Left kidney (tissue), 8 donors: ENCODE data around the gene ACTN1. TPM values are rescaled to one million over a fixed set of nuclear protein-coding genes. Genes with fewer than 3 reads are reported as not detected.
"Not testable (repeated sequence)": the region's sequence is repeated elsewhere in the genome, so short reads cannot be mapped to it uniquely, and the experiment has no call there.

ENCODE experiments used
- DNase-seq: peaks from one replicate; pipeline ENCODE4 v3.0.0-alpha.2; 2013
- long read RNA-seq, 8 donors: transcript quantifications; one replicate each; lab custom pipeline, GENCODE V29; 2026
- polyA plus RNA-seq: library from polyadenylated mRNA; unstranded; fragments of 120-200 nt; gene quantifications from one replicate; pipeline ENCODE4 v1.2.1, GENCODE V29; 2013; ENCODE audit not compliant: insufficient read length

The ACTN1 gene
- 73.0 TPM for polyA plus RNA-seq
- long read RNA-seq, donor 1, transcript ACTN1-201 (21 exons, 3,779 nt) = major isoform, 11 of 18 reads
- long read RNA-seq, donor 1, transcript ACTN1-211 (2 exons, 2,636 nt) = minor isoform, 6 of 18 reads
- long read RNA-seq, donor 1, partial matches to known transcripts = 0 of 18 reads
- long read RNA-seq, donor 1, other reads (novel, unspliced or antisense) = 0 of 18 reads
- long read RNA-seq, donor 2, transcript ACTN1-211 (2 exons, 2,636 nt) = major isoform, 8 of 15 reads
- long read RNA-seq, donor 2, partial matches to known transcripts = 0 of 15 reads
- long read RNA-seq, donor 2, other reads (novel, unspliced or antisense) = 0 of 15 reads
- long read RNA-seq, donor 3, transcript ACTN1-201 (21 exons, 3,779 nt) = major isoform, 10 of 14 reads
- long read RNA-seq, donor 3, partial matches to known transcripts = 0 of 14 reads
- long read RNA-seq, donor 3, other reads (novel, unspliced or antisense) = 0 of 14 reads
- long read RNA-seq, donor 4, partial matches to known transcripts = 0 of 1 reads
- long read RNA-seq, donor 4, other reads (novel, unspliced or antisense) = 0 of 1 reads
- long read RNA-seq, donor 5, full-length matches to known transcripts = 9 of 9 reads
- long read RNA-seq, donor 5, partial matches to known transcripts = 0 of 9 reads
- long read RNA-seq, donor 5, other reads (novel, unspliced or antisense) = 0 of 9 reads
- long read RNA-seq, donor 6, full-length matches to known transcripts = 11 of 11 reads
- long read RNA-seq, donor 6, partial matches to known transcripts = 0 of 11 reads
- long read RNA-seq, donor 6, other reads (novel, unspliced or antisense) = 0 of 11 reads
- long read RNA-seq, donor 7, transcript ACTN1-211 (2 exons, 2,636 nt) = minor isoform, 6 of 21 reads
- long read RNA-seq, donor 7, transcript ACTN1-201 (21 exons, 3,779 nt) = major isoform, 14 of 21 reads
- long read RNA-seq, donor 7, partial matches to known transcripts = 0 of 21 reads
- long read RNA-seq, donor 7, other reads (novel, unspliced or antisense) = 0 of 21 reads
- long read RNA-seq, donor 8, partial matches to known transcripts = 0 of 3 reads
- long read RNA-seq, donor 8, other reads (novel, unspliced or antisense) = 0 of 3 reads

DNA sequence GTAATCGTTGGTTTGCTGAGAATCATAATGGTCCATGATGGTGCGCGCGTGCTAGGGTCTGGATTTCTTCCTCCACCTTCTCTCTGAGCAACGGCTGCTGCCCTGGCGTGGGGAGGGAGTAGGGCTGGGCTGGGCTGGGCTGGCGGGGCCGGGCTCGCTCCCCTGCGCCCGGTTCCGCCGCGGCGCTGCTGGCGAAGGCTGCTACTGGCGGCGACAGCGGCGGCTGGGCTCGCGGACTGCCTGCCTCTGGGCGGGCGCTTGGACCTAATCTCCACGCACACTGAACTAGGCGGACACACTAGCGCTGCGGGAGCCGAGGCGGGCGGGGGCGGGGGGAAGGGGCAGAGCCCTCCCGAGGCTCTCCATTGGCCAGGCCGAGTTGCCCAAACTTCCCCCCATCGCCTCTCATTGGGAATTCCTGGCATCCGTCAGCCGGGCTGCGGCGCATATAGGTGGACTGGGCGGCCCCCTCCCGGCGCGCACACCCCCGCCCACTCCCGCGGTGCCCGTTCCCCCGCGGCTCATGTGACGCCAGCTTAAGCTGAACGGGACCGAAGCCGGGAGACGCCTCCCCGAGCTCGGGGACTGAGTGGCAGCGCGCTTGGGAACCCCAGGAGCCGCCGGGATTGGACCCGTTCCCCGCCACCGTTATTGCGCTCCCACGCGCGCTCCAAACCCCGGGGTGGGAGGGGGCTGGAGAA is at the start of gene ACTN1:
ACTN1 (minus strand) TSS at position 282 of the 701 bp plus-strand sequence; CDS start at position 36, 246 bp downstream.
- DNase-seq = peak; percentile 92

DNA sequence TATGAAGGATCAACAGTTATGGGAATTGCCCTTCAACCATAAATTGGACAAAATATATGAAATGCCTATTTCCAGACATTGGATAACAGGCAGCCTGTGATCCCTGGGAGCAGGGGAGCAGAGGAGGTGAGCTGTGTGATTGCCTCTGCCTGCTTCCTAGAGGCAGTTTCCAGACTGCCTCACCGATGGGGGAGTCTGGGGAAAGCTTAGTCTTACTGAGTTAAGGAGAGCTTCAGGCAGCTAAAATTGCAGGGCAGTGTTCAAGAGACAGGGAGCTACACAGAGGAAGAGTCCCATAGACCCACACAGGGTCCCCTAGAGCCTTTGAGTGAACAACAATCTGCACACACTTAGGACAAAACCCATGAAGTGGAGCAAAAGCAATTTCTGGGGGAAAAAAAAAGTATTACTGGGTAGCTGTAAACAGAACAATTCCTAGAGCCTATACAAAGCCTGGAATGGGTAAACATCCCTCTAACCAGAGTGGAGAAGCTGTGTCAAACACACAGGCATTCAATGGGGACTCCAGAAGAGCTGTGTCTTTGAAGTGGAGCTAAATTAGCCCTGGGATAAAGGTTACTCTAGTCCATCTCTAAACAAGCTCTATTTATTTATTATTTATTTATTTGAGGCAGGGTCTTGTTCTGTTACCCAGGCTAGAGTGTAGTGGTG is 48.3 kb upstream of the ACTN1 start:
- DNase-seq = no peak

DNA sequence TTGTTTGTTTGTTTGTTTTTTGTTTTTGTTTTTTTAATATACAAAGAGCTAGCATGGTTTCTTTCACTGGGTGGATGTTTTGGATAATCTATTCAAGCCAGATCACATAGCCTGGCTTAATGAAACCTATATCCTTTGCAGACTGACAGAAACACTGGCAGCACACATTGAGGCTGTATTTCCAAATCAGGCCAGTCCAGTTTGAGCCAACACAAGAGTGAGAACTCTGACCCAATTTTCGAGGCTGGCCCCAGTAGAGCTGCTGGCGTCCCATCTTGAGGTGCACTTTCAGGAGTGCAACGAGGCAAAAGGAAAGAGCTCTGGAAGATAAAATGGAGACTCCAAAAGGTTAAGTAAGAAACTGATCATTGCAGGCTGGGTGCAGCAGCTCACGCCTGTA is 43.9 kb upstream of the ACTN1 start:
- no peak for DNase-seq

DNA sequence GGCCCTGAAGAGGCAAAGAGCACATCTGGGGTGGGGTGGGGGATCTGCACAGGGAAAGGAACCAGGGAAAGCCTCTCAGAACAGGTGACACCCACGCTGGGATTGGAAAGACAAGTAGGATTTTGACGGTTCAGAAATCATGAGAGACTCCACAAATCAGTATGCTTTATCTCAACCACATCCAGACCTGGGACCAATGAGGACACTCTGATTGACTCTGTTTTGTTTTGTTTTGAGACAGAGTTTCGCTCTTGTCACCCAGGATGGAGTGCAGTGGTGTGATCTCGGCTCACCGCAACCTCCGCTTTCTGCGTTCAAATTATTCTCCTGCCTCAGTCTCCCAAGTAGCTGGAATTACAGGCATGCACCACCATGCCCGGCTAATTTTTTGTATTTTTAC is 43.0 kb upstream of the ACTN1 start:
- not testable (repeated sequence) for DNase-seq

DNA sequence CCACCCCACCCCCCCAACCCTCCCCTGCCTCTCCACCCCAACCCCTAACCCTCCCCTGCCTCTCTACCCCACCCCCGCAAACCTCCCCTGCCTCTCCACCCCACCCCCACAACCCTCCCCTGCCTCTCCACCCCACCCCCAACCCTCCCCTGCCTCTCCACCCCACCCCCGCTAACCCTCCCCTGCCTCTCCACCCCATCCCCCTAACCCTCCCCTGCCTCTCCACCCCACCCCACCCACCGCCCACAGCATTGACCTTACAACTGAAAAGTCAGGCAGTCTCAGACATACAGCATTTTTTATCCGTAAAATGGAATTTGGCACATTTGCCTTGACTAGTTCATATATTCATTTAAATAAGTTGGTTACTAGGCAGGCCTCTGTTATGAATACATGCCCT is 38.6 kb upstream of the ACTN1 start:
- DNase-seq = no peak

DNA sequence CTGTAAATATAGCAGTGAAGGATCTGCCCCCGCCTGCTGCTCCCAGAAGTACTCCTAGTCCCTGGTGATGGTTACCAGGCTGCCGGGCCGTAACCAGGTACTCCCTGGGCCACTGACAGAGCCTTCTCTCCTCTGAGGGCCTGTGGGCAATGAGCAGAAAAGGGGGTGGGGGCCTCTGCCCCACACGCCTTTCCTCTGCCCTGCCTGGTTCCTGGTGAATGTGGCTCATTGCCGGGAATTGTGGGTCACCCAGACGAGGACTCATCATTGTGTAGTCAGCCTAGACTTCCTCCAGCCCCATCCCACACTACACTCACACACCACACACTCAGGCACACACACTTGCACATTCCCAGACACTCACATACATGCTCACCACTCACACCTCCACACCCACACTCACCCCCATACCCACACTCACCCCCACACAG is 35.7 kb upstream of the ACTN1 start:
- DNase-seq = no peak

DNA sequence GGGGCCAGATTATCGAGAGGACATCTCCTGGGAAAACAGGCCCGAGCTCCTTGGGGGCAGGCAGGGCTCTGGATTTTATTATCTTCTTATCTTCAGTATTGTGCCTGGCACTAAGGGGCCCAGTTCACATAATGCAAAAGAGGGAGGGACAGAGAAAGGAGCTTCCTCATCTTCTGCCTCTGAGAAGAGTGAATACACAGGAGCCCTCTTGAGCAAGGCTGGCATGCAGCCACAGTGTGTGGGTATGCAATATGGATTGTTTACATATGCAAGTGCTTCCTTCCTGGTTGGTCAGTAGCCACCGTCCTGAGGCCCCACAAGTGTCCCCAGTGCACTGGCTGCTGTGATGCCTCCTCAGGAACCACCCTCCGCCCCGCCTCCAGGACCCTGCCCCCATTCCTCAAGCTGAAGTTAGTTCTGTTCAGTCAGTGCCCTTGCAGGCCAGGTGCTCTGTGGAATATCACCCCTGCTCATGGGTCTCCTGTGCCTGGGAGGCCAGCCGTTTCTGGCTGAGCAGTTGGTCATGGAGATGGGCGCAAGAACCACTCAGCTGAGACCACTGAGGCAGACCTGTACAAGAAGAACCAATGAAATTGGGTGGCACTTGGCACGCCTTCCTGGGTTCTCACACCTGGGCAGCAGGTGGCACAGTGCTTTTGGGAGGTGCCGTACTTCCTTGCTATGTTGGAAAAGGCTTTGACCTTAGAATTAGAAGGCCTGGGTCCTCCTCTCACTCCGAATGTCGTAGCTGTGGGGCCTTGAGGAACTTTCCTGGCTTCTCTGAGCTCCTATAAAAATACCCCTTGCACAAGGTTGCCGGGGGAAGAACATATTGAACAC is 35.1 kb upstream of the ACTN1 start:
- DNase-seq = no peak

DNA sequence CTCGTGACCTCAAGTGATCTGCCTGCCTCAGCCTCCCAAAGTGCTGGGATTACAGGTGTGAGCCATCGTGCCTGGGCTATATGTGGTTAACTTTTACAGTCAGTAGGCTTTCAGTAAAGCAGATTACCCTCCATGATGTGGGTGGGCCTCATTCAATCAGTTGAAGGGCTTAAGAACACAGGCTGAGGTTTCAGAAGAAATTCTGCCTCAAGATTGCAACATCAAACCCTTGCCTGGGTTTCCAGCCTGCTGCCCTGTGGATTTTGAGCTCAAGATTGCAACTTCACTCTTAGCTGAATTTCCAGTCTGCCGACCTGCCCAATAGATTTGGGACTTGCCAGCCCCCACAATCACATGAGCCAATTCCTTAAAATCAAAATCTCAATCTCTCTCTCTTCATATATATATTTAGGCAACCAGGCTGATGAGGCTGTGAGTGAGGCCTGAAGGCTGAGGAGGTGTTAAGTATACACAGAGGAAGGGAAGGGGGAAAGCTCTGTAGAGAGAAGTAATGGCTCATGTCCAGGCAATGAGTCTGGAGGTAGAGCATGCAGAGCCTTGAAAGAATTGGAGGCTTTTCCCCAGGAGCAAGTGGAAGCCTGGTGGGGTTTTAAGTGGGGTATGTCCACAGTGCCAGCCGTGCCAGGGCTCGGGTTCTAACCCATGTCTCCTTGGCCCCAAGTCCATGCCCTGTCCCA is 33.3 kb upstream of the ACTN1 start:
- no peak for DNase-seq

DNA sequence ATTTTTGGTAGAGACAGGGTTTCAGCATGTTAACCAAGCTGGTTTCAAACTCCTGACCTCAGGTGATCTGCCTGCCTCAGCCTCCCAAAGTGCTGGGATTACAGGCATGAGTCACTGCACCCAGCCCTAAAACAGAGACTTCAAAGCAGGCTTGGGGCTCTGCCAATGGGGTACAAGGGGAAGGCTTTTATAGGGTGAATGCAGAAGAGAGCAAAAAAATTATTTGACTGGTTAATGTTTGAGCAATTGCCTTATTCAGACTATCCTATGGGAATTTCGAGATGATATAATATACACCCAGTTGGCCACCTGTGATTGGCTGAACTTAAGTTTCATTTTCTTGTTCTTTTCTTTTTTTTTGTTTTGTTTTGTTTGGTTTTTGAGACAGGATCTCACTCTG is 31.5 kb upstream of the ACTN1 start:
- no peak for DNase-seq

DNA sequence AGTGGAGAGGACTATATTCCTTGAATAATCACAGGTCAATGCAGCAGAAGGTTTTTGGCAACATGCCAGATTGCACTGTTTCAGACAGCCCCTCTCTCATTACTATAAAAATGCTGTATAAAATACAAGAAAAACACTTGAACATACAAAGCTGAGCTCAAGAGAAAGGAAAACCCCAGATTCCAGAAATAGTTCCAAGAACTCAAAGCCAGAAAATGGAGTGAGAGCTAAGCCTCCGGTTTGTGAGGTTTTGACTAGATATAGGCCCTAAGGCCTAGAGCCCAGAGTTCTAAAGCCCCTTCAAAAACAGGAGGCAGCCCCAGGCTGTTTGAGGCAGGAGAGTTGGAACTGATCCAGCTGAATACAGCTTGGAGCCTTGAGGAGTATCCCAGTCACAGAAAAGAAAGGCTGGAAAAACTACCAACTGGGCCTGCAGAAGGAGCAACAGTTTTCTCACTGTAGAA is 29.4 kb upstream of the ACTN1 start:
- peak; percentile 53 for DNase-seq

DNA sequence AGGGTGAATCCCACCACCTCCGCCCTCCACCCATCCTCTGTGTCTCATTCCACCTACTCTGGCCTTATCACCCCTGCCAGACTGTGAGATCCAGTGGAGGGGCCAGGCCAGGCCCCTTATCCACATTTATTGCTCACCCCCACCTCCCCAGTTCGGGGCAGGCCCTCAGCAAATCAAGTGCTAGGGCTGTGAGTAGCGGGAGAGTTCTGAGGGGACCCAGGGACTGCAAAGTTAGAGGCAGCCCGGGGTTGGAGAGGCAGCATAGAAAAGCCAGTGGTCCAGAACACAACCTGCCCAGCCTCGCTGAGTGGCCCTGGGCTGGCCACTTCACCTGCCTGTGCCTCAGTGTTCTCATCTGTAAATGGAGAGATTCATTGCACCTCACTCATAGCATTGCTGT is 27.2 kb upstream of the ACTN1 start:
- DNase-seq = no peak

DNA sequence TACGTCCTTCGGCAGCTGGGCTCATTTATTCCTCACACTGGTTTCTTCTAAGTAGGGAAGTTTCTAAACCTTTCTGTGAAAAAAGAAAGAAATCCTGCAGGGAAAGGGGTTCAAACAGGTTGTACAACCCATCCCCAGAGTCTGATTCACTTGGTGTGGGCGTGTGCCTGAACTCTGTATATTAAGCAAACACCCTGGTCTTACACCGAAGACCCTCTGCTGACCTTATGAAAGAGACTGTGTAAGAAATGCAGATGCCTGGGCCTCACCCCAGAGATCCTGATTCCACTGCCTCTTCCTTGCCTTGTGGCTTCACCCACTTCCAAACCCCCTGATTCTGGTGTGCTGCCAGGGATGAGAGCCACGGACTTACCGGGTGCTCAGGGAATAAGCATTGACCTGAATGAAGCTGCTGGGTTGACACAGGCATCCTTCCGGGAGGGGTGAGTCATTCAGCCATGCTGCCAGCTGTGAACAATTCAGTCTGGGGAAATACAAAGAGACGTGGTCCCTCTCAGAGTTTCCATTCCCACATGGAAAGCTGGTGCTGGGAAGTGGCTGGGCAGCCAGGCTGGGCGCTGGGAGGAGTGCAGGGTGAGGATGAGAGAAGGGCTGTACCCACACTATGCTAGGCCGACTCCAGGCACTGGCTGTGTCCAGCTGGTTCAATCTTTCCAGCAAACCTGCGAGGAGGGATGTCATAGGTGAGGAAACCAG is 26.5 kb upstream of the ACTN1 start:
- no peak for DNase-seq

DNA sequence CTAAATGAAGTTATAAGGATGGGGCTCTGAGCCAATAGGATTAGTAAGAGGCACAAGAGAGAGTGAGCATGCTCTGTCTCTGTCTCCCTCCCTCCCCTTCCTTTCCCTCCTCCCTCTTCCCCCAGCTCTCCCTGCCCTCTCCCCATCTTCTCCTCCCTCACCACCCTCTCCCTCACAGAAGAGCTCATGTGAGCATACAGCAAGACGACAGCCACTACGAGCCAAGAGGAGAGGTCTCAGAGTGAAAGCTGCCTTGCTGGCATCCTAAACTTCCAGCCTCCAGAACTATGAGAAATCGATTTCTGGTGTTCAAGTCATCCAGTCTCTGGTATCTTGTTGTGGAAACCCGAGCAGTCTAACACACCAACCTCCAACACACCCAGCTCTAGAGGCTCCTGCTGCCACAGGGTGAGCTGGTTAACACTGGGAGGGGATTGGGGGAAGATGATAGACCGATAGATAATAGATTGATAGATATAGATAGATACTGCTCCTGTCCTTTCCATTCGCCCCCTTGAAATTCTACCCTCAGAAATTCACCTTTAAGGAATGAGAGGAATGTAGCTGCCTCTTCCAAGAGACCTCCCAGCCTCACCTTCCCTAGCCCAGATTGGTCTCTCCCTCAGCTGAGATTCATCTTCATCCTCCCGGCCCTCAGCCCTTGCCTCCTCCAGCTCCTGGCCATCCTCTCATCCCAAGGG is 25.8 kb upstream of the ACTN1 start:
- DNase-seq = no peak

DNA sequence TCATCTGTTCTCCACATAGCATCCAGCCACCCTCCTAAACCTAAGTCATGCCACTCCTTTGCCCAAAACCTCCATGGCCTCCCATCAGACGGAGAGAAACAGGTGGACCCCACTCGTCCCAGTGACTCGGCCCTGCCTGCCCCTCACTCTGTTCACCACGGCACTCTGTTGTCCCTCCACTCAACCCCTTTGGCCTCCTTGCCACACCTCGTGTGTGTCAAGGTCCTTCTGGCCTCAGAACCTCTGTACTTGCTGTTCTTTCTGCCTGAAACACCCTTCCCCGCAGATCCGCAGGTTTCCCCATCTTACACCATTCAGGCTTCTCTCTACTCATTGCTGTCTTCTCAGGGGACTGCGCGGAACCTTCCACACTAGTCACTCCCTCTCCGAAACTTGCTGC is 24.5 kb upstream of the ACTN1 start:
- no peak for DNase-seq

DNA sequence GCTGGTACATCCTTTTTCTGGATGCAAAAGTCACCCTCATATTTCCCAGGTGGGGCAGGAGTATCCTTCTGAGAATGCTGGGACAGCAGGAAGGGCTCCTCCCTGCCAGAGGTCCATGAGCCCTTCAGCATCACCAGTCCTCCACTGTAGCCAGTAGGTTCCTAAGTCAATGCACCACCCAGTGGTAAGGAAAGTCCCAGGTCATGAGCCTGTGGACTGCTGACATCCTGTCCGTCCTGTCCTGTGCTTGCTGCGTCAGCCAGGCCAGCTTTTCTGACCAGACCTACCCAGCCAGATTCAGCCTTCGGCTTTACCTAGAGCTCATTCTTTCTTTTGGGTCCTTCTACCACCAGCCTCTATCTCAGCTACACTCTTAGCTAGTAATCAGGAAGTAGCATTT is 23.0 kb upstream of the ACTN1 start:
- DNase-seq = no peak

DNA sequence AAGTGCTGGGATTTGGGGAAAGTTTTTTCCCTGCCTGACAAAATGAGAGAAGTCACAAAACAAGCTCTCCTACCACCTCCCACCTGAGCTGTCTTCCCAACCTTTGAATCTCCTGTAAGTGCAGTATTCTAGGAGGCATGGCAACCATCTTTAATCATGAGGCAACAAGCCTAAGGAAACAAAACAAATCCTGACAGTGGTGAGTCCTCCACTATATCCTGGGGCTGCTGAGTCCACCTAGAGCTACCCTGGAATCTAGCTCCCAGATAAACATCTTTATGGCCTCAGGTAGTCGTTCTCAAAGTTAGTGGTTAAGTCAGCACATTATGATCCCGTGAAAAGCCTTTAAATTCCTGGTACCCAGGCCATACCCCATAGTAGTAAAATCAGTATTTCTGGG is 22.3 kb upstream of the ACTN1 start:
- DNase-seq = no peak

DNA sequence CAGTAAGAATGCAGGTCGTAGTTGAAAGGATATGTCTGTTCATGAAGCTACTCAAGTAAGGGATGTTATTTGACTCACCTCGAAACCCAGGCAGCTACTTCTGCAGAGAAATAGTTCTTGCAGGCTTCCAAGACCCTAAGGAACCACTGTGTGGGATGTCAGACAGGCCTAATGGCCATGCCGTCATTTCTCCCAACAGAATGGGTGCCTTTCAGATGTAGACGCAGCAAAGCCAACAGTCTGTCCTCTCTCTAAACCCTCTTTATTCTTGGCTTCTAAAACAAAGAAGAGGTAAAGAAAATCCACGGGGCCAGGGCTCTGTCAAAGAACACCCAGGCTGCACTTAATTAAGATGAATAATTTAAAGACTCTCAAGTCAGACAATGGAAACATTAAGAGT is 19.0 kb upstream of the ACTN1 start:
- DNase-seq = no peak

DNA sequence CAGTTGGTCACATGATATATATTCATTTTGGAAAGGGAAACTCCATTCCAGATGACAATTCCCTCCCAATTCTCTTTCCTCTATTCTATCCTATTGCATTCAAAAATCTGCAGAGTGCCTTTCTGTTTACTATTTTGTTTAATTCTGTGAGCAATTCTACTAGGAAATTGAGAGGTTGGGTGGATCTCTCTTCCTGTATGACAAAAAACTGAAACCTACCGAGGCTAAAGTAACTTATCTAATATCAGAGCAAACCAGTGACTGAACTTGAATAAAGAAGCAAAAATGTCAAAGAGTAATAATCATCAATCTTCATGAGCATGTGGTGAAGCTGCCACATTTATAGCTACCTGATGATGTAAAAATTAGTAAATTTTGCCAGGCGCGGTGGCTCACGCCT is 16.6 kb upstream of the ACTN1 start:
- DNase-seq = no peak
